B cell (primary cell): ENCODE data around the gene RUSF1. TPM values are rescaled to one million over a fixed set of nuclear protein-coding genes. Genes with fewer than 3 reads are reported as not detected.
A peak's percentile ranks its signal among the peaks of the same experiment; 100 is the strongest.

Source experiments
- ATAC-seq: fragments of 200-7000 bp; cut with Tn5 transposase; one replicate; pipeline ENCODE4 v1.10.0; 2021; ENCODE audit warnings: low read depth, mild to moderate bottlenecking, moderate number of reproducible peaks, moderate library complexity
- CTCF ChIA-PET: fragments of 350-600 bp; sonication (Branson Sonifier 250); formaldehyde crosslinking; loops from one replicate; lab custom pipeline; 2021; ENCODE audit warnings: antibody characterized with exemption, inconsistent platforms; lab: Charles Lee
- POLR2A ChIA-PET: fragments of 350-600 bp; sonication (Branson Sonifier 250); formaldehyde crosslinking; loops from one replicate; lab custom pipeline; 2021; ENCODE audit warnings: antibody characterized with exemption; lab: Charles Lee
- DNase-seq: peaks from one replicate; pipeline ENCODE4 v3.0.0; 2013
- H2AFZ ChIP-seq: 2 replicates; pipeline ENCODE4 v1.6.1; 2012; ENCODE audit warnings: mild to moderate bottlenecking, low read depth, low read length; ENCODE audit not compliant: insufficient read depth, poor library complexity, severe bottlenecking
- H3K27ac ChIP-seq, 2 donors: 1 replicate in 1 of 2; 2 replicates in 1 of 2; pipeline ENCODE4 v1.5.1; 2012 to 2013; ENCODE audit warnings: low read length in 2 of 2, mild to moderate bottlenecking in 2 of 2, moderate library complexity in 1 of 2
- H3K27me3 ChIP-seq, 4 experiments: fragments of 200-600 bp in 1 of 4; sonication (generic) in 1 of 4; replicated peaks in 1 of 4; 1 replicate in 2 of 4; 2 replicates in 2 of 4; pipeline versions ENCODE4 v1.6.1 to v1.7.0; 2013 to 2016; ENCODE audit warnings: low read length in 3 of 4, mild to moderate bottlenecking in 2 of 4, mixed read lengths in 1 of 4, moderate library complexity in 1 of 4; ENCODE audit not compliant: insufficient read depth in 4 of 4, control insufficient read depth in 3 of 4; ENCODE audit errors: control extremely low read depth in 1 of 4
- H3K36me3 ChIP-seq, 2 experiments: replicated peaks in 1 of 2; 1 replicate in 1 of 2; 2 replicates in 1 of 2; pipeline versions ENCODE4 v1.6.1 to v1.7.1; 2013; ENCODE audit warnings: low read length in 1 of 2; ENCODE audit not compliant: insufficient read depth in 2 of 2, control insufficient read depth in 1 of 2; ENCODE audit errors: control extremely low read depth in 1 of 2, extremely low read depth in 1 of 2
- H3K4me1 ChIP-seq, 2 donors: fragments of 200-600 bp in 1 of 2; sonication (generic) in 1 of 2; 1 replicate in 1 of 2; 2 replicates in 1 of 2; pipeline versions ENCODE4 v1.5.1 to v1.6.1; 2013 to 2017; ENCODE audit warnings: low read length in 2 of 2; ENCODE audit not compliant: control insufficient read depth in 2 of 2, insufficient read depth in 2 of 2
- H3K4me2 ChIP-seq: replicated peaks from 2 replicates; pipeline ENCODE3; 2012; ENCODE audit warnings: mild to moderate bottlenecking, low read depth, low read length; ENCODE audit not compliant: poor library complexity, severe bottlenecking
- H3K4me3 ChIP-seq, 5 experiments: fragments of 200-600 bp in 1 of 5; sonication (generic) in 1 of 5; 1 replicate in 3 of 5; 2 replicates in 2 of 5; pipeline versions ENCODE4 v1.5.1 to v1.7.0; 2011 to 2016; ENCODE audit warnings: low read length in 4 of 5, mild to moderate bottlenecking in 4 of 5, low read depth in 2 of 5, control low read depth in 1 of 5, moderate library complexity in 1 of 5; ENCODE audit not compliant: insufficient read depth in 1 of 5; ENCODE audit errors: control extremely low read depth in 1 of 5, extremely low read depth in 1 of 5
- H3K79me2 ChIP-seq: fragments of 200-600 bp; sonication (generic); one replicate; pipeline ENCODE4 v1.6.0; 2016; ENCODE audit warnings: low read length; ENCODE audit not compliant: control insufficient read depth, insufficient read depth
- H3K9ac ChIP-seq: fragments of 200-600 bp; sonication (generic); 2 replicates; pipeline ENCODE4 v1.6.1; 2017; ENCODE audit warnings: mild to moderate bottlenecking, low read length, moderate library complexity
- H3K9me3 ChIP-seq, 3 donors: one replicate each; pipeline versions ENCODE4 v1.6.1 to v1.7.1; 2013; ENCODE audit warnings: low read length in 2 of 3; ENCODE audit not compliant: control insufficient read depth in 2 of 3, insufficient read depth in 1 of 3; ENCODE audit errors: control extremely low read depth in 1 of 3
- H4K20me1 ChIP-seq: 2 replicates; pipeline ENCODE4 v1.6.0; 2012; ENCODE audit warnings: mild to moderate bottlenecking, low read length; ENCODE audit not compliant: insufficient read depth, control insufficient read depth, poor library complexity, severe bottlenecking
- H3K27ac Mint-ChIP-seq: one replicate; pipeline ENCODE4 v1.8.0; 2021; ENCODE audit warnings: mixed read lengths
- H3K27me3 Mint-ChIP-seq: one replicate; pipeline ENCODE4 v1.8.0; 2021; ENCODE audit warnings: mixed read lengths
- H3K4me1 Mint-ChIP-seq: one replicate; pipeline ENCODE4 v1.8.0; 2021; ENCODE audit warnings: mixed read lengths
- H3K4me3 Mint-ChIP-seq: one replicate; pipeline ENCODE4 v1.8.0; 2021; ENCODE audit warnings: mixed read lengths
- H3K9me3 Mint-ChIP-seq: one replicate; pipeline ENCODE4 v1.8.0; 2022; ENCODE audit warnings: mixed read lengths; ENCODE audit not compliant: insufficient read depth
- CTCF ChIP-seq: fragments of 200-600 bp; IDR thresholded peaks from one replicate; pipeline ENCODE4 v1.8.0; 2022; ENCODE audit warnings: antibody characterized with exemption, mild to moderate bottlenecking
- EZH2 ChIP-seq: IDR thresholded peaks from 2 replicates; pipeline ENCODE4 v1.6.1; 2012; ENCODE audit warnings: borderline replicate concordance, low read depth, mild to moderate bottlenecking, moderate library complexity, low read length; ENCODE audit not compliant: insufficient read depth, poor library complexity, severe bottlenecking
- WGBS: methylation state at CpG from one replicate; pipeline ENCODE4 v1.1.5; 2013; ENCODE audit warnings: missing lambda C conversion rate; ENCODE audit not compliant: insufficient coverage; 5-methylcytosine and 5-hydroxymethylcytosine counted together
- intact Hi-C: fragments of 100-400 bp; cut with micrococcal nuclease; formaldehyde crosslinking; loops from one replicate; pipeline ENCODE4 v1.10.0; 2022
- polyA plus RNA-seq: library from polyadenylated mRNA; depleted of rRNA; stranded (reverse); fragments of >200 nt; gene quantifications from 2 replicates; pipeline ENCODE4 v1.2.3, GENCODE V29; 2012
- total RNA-seq, 2 donors: library from RNA; stranded (reverse); fragments of 120-200 nt in 1 of 2; gene quantifications; 1 replicate in 1 of 2; 2 replicates in 1 of 2; pipeline versions ENCODE4 v1.2.3 to v1.2.4, GENCODE V29; 2013 to 2022

The RUSF1 gene
- total and polyA plus RNA-seq, 2 donors (not counting 1 experiment from before 2014, with no cell fraction given): 103 to 132 TPM

- intact Hi-C loops: loop anchor here (1.0 to 5.0 kb wide), 2 partner anchors 16 to 396 kb away; partner anchors contain the start of gene ZNF267
- peak overlapping the region in 3 of 5 experiments; percentile 61 to 65 (median 64) for H3K4me3 ChIP-seq
- ChIA-PET POLR2A (interaction anchor here (0.5 to 1.6 kb wide), 2 partner anchors 17 to 540 kb away, joined by 3 to 8 read pairs; partner anchors contain the start of gene ARMC5), CTCF (no interaction called here)
- H4K20me1 ChIP-seq: no peaks in the 10 kb centered on the region
- Mint-ChIP-seq H3K27ac (peak overlapping the region; percentile 83), H3K27me3 (peaks cover 8% of the 10 kb centered on the region), H3K4me1 (peaks cover 40% of the 10 kb centered on the region), H3K4me3 (peak overlapping the region; percentile 90), H3K9me3 (no peaks in the 10 kb centered on the region)
- no peak for TF ChIP-seq EZH2
- no peak for TF ChIP-seq CTCF
- H2AFZ ChIP-seq: peak overlapping the region; percentile 87
- peaks cover 22 to 33% of the 10 kb centered on the region in 2 donors for H3K4me1 ChIP-seq
- H3K36me3 ChIP-seq: no peaks in the 10 kb centered on the region
- H3K9me3 ChIP-seq: peaks cover 0 to 12% (median 0%) of the 10 kb centered on the region in 3 donors
- WGBS: 83% methylated on average over 26 of the region's 26 CpGs
- peak overlapping the region; percentile 94 for H3K4me2 ChIP-seq
- peak overlapping the region; percentile 69 for H3K9ac ChIP-seq
- ATAC-seq (no peak), DNase-seq (no peak)
- H3K79me2 ChIP-seq: no peaks in the 10 kb centered on the region
- H3K27ac ChIP-seq: no peak overlapping the region
- peaks cover 0 to 25% (median 11%) of the 10 kb centered on the region in 4 experiments for H3K27me3 ChIP-seq
Observed at GRCh38 chr16:31475946-31476302, 32.3 kb downstream of the RUSF1 start.
